ENCODE measurements around the gene HOXA10.

GRCh38 chr7:27157702-27158431 is 16.3 kb downstream of the HOXA10 start:
- no peak for TF ChIP-seq POLR2AphosphoS5 (IDR thresholded peaks at IDR 0.05; ENCODE audit: low read depth, low read length)
- TF ChIP-seq TAF1 (IDR thresholded peaks at IDR 0.05; ENCODE audit: borderline replicate concordance, insufficient read depth, low read length), result no peak
- TF ChIP-seq, protein P1, sequence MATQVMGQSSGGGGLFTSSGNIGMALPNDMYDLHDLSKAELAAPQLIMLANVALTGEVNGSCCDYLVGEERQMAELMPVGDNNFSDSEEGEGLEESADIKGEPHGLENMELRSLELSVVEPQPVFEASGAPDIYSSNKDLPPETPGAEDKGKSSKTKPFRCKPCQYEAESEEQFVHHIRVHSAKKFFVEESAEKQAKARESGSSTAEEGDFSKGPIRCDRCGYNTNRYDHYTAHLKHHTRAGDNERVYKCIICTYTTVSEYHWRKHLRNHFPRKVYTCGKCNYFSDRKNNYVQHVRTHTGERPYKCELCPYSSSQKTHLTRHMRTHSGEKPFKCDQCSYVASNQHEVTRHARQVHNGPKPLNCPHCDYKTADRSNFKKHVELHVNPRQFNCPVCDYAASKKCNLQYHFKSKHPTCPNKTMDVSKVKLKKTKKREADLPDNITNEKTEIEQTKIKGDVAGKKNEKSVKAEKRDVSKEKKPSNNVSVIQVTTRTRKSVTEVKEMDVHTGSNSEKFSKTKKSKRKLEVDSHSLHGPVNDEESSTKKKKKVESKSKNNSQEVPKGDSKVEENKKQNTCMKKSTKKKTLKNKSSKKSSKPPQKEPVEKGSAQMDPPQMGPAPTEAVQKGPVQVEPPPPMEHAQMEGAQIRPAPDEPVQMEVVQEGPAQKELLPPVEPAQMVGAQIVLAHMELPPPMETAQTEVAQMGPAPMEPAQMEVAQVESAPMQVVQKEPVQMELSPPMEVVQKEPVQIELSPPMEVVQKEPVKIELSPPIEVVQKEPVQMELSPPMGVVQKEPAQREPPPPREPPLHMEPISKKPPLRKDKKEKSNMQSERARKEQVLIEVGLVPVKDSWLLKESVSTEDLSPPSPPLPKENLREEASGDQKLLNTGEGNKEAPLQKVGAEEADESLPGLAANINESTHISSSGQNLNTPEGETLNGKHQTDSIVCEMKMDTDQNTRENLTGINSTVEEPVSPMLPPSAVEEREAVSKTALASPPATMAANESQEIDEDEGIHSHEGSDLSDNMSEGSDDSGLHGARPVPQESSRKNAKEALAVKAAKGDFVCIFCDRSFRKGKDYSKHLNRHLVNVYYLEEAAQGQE (IDR thresholded peaks at IDR 0.05; ENCODE audit: insufficient read depth in 1 of 2, low read depth in 2 of 2, low read length in 2 of 2), result no peak
- TF ChIP-seq SIN3A (IDR thresholded peaks at IDR 0.05; ENCODE audit: borderline replicate concordance, insufficient read depth, low read length), result no peak
